Keratinocyte (primary cell): ENCODE measurements around the gene CTNNA2.

Source experiments
- CTCF ChIP-seq, 3 experiments: IDR thresholded peaks in 1 of 3; conservative IDR thresholded peaks in 1 of 3; optimal IDR thresholded peaks in 1 of 3; 2 replicates in 2 of 3; 3 replicates in 1 of 3; pipeline versions ENCODE3 to v1.5.1; 2011; ENCODE audit warnings: low read length in 3 of 3, mild to moderate bottlenecking in 3 of 3, moderate library complexity in 2 of 3, control low read depth in 1 of 3, inconsistent platforms in 1 of 3; ENCODE audit not compliant: insufficient read depth in 2 of 3; ENCODE audit errors: extremely low read depth in 1 of 3
- EZH2 ChIP-seq: IDR thresholded peaks from one replicate; pipeline ENCODE4 v1.6.1; 2012; ENCODE audit warnings: inconsistent platforms, mild to moderate bottlenecking, low read length, moderate library complexity

- TF ChIP-seq CTCF (optimal IDR thresholded peaks at IDR 0.05 in 1 of 3, IDR thresholded peaks at IDR 0.05 in 1 of 3, conservative IDR thresholded peaks at IDR 0.05 in 1 of 3; ENCODE audit: extremely low read depth in 1 of 3, insufficient read depth in 2 of 3, low read length in 3 of 3) = no peak
- TF ChIP-seq EZH2 = no peak
These were observed 1142.4 kb downstream of the CTNNA2 start for GRCh38 chr2:80655265-80655664.
